ENCODE results near the gene SMAD3. TPM values are rescaled to one million over a fixed set of nuclear protein-coding genes. Genes with fewer than 3 reads are reported as not detected.

Gene SMAD3
- total RNA-seq, 1 donor from 2014 or later: 18.8 TPM

- intact Hi-C loops (cut with micrococcal nuclease): no loop called here
- no peaks in the 10 kb centered on the region for H3K36me3 ChIP-seq
- TF ChIP-seq, protein P1, sequence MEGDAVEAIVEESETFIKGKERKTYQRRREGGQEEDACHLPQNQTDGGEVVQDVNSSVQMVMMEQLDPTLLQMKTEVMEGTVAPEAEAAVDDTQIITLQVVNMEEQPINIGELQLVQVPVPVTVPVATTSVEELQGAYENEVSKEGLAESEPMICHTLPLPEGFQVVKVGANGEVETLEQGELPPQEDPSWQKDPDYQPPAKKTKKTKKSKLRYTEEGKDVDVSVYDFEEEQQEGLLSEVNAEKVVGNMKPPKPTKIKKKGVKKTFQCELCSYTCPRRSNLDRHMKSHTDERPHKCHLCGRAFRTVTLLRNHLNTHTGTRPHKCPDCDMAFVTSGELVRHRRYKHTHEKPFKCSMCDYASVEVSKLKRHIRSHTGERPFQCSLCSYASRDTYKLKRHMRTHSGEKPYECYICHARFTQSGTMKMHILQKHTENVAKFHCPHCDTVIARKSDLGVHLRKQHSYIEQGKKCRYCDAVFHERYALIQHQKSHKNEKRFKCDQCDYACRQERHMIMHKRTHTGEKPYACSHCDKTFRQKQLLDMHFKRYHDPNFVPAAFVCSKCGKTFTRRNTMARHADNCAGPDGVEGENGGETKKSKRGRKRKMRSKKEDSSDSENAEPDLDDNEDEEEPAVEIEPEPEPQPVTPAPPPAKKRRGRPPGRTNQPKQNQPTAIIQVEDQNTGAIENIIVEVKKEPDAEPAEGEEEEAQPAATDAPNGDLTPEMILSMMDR (IDR thresholded peaks at IDR 0.05; ENCODE audit: borderline replicate concordance): no peak
- H3K27me3 ChIP-seq (ENCODE audit: low read depth): no peaks in the 10 kb centered on the region
- no peak overlapping the region for H3K27ac ChIP-seq (replicated peaks)
- no peaks in the 10 kb centered on the region for H3K9me3 ChIP-seq (replicated peaks)
- no peak overlapping the region for H3K4me3 ChIP-seq
- no peak for DNase-seq
- H3K4me1 ChIP-seq: peaks cover 17% of the 10 kb centered on the region
Measured at GRCh38 chr15:67059127-67059553, 6.3 kb upstream of the SMAD3 start.

DNA sequence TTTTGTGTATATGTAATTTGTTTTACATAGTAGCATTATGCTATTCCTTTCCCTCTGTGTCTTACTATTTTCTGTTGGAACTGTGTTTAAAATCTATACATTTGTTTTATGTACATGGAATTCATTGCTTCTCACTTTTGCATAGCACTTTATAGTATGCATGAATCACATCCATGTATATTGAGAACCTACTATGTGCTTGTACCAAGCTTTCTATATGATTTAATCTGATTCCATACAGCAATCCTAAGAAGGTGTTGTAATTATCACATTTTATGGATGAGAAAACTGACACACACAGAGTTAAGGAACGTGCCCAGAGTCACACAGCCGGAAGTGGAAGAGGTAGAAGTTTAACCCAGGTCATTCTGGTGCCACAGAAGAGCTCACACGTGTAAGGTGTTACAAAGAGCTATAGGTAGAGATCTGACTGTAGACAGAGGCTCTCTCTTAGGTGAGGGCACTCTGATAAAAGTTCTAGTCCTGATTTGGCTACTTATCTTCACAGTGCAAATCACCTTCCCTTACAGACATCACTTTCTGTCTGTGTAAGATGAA lies 3.5 kb upstream of the SMAD3 start:
- intact Hi-C loops (cut with micrococcal nuclease): no loop called here

DNA sequence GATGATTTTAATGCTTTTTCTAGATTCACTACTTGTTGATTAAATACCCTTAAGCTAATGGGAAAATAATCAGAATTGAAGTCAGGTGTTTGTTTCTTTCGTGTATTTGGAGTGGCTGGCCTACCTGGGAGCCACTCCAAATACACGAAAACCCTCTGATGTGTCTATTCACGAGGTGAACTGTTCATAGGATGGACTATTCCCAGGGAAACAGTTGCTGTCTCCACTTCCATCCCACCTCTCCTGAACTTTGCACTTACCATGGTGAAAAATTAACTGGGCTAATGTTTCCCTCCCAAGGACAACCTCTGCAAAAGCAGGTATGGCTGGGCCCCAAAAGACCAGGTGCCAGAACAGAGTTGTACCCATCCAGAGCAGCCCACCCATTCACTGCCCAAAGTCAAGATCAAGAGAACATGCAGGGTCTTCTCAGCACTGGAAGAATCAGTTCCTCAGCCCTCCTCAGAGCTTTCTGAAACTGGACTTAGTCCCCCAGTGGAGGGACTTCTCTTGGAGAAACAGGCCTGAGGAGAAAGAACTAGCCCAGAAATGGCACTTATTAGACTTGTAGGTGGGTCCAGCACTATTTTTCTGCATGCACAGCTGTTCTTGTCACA lies 2.9 kb upstream of the SMAD3 start:
- H3K27me3 ChIP-seq (ENCODE audit: low read depth): no peaks in the 10 kb centered on the region
- TF ChIP-seq, protein P1 (IDR thresholded peaks at IDR 0.05; ENCODE audit: borderline replicate concordance): no peak
- H3K4me1 ChIP-seq: peaks cover 42% of the 10 kb centered on the region
- no peak for DNase-seq
- intact Hi-C loops (cut with micrococcal nuclease): no loop called here
- no peaks in the 10 kb centered on the region for H3K36me3 ChIP-seq
- H3K4me3 ChIP-seq: no peak overlapping the region
- no peak overlapping the region for H3K27ac ChIP-seq (replicated peaks)
- no peaks in the 10 kb centered on the region for H3K9me3 ChIP-seq (replicated peaks)

More for the DNA sequence above, 3.5 kb upstream of the SMAD3 start:
- no peaks in the 10 kb centered on the region for H3K9me3 ChIP-seq (replicated peaks)
- no peaks in the 10 kb centered on the region for H3K27me3 ChIP-seq (ENCODE audit: low read depth)
- no peak for DNase-seq
- TF ChIP-seq, protein P1 (IDR thresholded peaks at IDR 0.05; ENCODE audit: borderline replicate concordance): no peak
- H3K27ac ChIP-seq (replicated peaks): no peak overlapping the region
- H3K4me1 ChIP-seq: peaks cover 36% of the 10 kb centered on the region
- no peaks in the 10 kb centered on the region for H3K36me3 ChIP-seq
- H3K4me3 ChIP-seq: no peak overlapping the region

DNA sequence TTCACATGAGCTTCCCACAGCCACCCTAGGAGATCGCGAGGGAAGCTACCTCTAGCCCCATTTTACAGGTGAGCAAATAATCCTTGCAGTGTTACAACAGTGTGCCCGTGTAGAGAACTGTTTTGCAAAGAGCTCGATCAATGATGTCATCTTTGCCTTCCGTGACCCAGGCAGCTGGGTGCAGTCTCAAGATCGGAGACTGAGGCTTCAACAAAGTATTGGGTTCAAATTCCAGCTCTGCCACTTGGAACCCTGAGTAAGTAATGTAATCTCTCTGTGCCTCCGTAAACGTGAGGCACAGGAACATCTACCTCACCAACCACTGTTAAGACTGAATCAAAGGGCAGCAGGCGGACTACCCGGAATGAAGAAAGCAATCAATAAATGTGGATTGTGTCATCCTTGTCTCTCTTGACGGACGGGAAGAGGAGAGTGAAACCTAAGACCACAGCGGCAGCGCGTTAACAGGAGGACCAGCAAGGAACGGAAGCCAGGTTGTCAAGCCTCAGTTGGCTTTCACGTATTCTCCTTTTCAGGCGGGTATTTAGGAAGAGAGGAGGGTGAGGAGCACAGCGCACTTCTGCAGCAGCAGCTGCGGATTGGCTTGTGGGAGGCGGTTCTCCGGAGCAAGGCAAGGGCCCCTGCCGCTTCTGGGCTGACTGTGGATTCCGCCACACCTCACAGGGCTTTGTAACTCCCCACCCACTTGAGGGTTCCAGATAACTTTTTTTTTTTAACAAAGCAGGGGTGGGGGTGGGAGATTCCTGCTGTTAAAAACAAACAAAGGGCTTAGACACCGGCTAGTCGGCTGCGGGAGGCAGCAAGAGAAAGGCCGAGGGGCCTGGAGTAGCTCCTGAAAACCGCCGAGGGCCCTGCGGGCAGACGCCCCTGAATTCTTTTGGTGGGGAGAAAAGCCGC lies 1.5 kb upstream of the SMAD3 start:
- peak overlapping the region; percentile 91 for H3K4me3 ChIP-seq

More for the DNA sequence above, 1.5 kb upstream of the SMAD3 start:
- Histone ChIP-seq H3K27ac (replicated peaks) (peak overlapping the region; percentile 96), H3K27me3 (ENCODE audit: low read depth) (no peaks in the 10 kb centered on the region), H3K36me3 (no peaks in the 10 kb centered on the region), H3K9me3 (replicated peaks) (no peaks in the 10 kb centered on the region), H3K4me1 (peaks cover 51% of the 10 kb centered on the region)
- intact Hi-C loops (cut with micrococcal nuclease): no loop called here
- DNase-seq: peak; percentile 38
- TF ChIP-seq, protein P1 (IDR thresholded peaks at IDR 0.05; ENCODE audit: borderline replicate concordance): no peak

All from left ventricle myocardium inferior (tissue), 1 donor.